SK-N-SH (cell line): Measurements from ENCODE around the gene CRB1. TPM values are rescaled to one million over a fixed set of nuclear protein-coding genes. Genes with fewer than 3 reads are reported as not detected.

Experiments
- CTCF ChIA-PET: fragments of 300-600, 350-600 bp; formaldehyde crosslinking; extraction: SDS; loops from one replicate; lab custom pipeline; 2021; lab: Yijun Ruan, JAX
- POLR2A ChIA-PET: fragments of 350-600 bp; sonication (Branson Sonifier 250); formaldehyde crosslinking; extraction: SDS; loops from one replicate; lab custom pipeline; 2020; ENCODE audit warnings: antibody characterized with exemption, inconsistent platforms; lab: Yijun Ruan, JAX
- DNase-seq: peaks from one replicate; pipeline ENCODE4 v3.0.0; 2012
- H2AFZ ChIP-seq: fragments of 200-600 bp; sonication (generic); 2 replicates; pipeline ENCODE4 v1.8.1; 2016; ENCODE audit warnings: antibody characterized with exemption, mild to moderate bottlenecking, low read depth
- H3F3A ChIP-seq: fragments of 200-600 bp; sonication (generic); replicated peaks from 2 replicates; pipeline ENCODE3; 2016; ENCODE audit warnings: antibody characterized with exemption, mild to moderate bottlenecking; ENCODE audit not compliant: insufficient read depth
- H3K27ac ChIP-seq, 2 experiments: fragments of 200-500 bp in 1 of 2; fragments of 200-600 bp in 1 of 2; sonication (Bioruptor generic) in 1 of 2; sonication (generic), shearing (Covaris generic) in 1 of 2; 2 replicates each; pipeline versions ENCODE4 v1.5.1 to v1.6.1; 2014 to 2016; ENCODE audit warnings: low read depth in 2 of 2, inconsistent platforms in 1 of 2, low read length in 1 of 2, mild to moderate bottlenecking in 1 of 2, mixed read lengths in 1 of 2
- H3K27me3 ChIP-seq: fragments of 200-600 bp; sonication (generic), shearing (Covaris generic); 2 replicates; pipeline ENCODE4 v1.6.1; 2016; ENCODE audit warnings: mixed run types; ENCODE audit not compliant: insufficient read depth
- H3K36me3 ChIP-seq, 2 experiments: fragments of 200-500 bp in 1 of 2; fragments of 200-600 bp in 1 of 2; sonication (Bioruptor generic) in 1 of 2; sonication (generic) in 1 of 2; replicated peaks in 1 of 2; 2 replicates each; pipeline versions ENCODE3 to v1.5.1; 2014 to 2016; ENCODE audit warnings: low read length in 1 of 2, mild to moderate bottlenecking in 1 of 2; ENCODE audit not compliant: insufficient read depth in 2 of 2, control insufficient read depth in 1 of 2
- H3K4me1 ChIP-seq, 2 experiments: fragments of 200-500 bp in 1 of 2; fragments of 200-600 bp in 1 of 2; sonication (Bioruptor generic) in 1 of 2; sonication (generic), shearing (Covaris generic) in 1 of 2; 2 replicates each; pipeline versions ENCODE4 v1.5.1 to v1.6.1; 2014 to 2016; ENCODE audit warnings: low read depth in 1 of 2, low read length in 1 of 2, mixed run types in 1 of 2; ENCODE audit not compliant: insufficient read depth in 2 of 2, control insufficient read depth in 1 of 2
- H3K4me2 ChIP-seq: fragments of 200-600 bp; sonication (generic), shearing (Covaris generic); 2 replicates; pipeline ENCODE4 v1.6.1; 2017; ENCODE audit warnings: mixed run types
- H3K4me3 ChIP-seq, 2 experiments: fragments of 200-500 bp in 1 of 2; fragments of 200-600 bp in 1 of 2; sonication (Bioruptor generic) in 1 of 2; sonication (generic), shearing (Covaris generic) in 1 of 2; 2 replicates each; pipeline versions ENCODE4 v1.5.1 to v1.8.1; 2014 to 2016; ENCODE audit warnings: low read depth in 2 of 2, inconsistent platforms in 1 of 2, low read length in 1 of 2, mild to moderate bottlenecking in 1 of 2, mixed read lengths in 1 of 2, moderate library complexity in 1 of 2
- H3K79me2 ChIP-seq: fragments of 200-600 bp; sonication (generic); 2 replicates; pipeline ENCODE4 v1.8.1; 2017; ENCODE audit warnings: mild to moderate bottlenecking; ENCODE audit not compliant: insufficient read depth
- H3K9ac ChIP-seq: fragments of 200-600 bp; sonication (generic); 2 replicates; pipeline ENCODE4 v1.6.1; 2017; ENCODE audit warnings: mixed run types
- H3K9me2 ChIP-seq: fragments of 200-600 bp; sonication (generic); 2 replicates; pipeline ENCODE4 v1.6.1; 2017; ENCODE audit warnings: mixed run types
- H3K9me3 ChIP-seq: fragments of 200-600 bp; sonication (generic); 2 replicates; pipeline ENCODE4 v1.6.1; 2017; ENCODE audit warnings: mixed run types, mild to moderate bottlenecking, moderate library complexity
- H4K20me1 ChIP-seq: fragments of 200-600 bp; sonication (generic); 2 replicates; pipeline ENCODE4 v1.6.1; 2017; ENCODE audit warnings: mild to moderate bottlenecking, mixed run types; ENCODE audit not compliant: insufficient read depth
- CTCF ChIP-seq: fragments of 200-600 bp; sonication (generic); IDR thresholded peaks from 2 replicates; pipeline ENCODE4 v1.6.1; 2017; ENCODE audit warnings: antibody characterized with exemption, mild to moderate bottlenecking, moderate library complexity
- EZH2phosphoT487 ChIP-seq: fragments of 200-600 bp; sonication (generic); IDR thresholded peaks from 2 replicates; pipeline ENCODE4 v1.6.1; 2017; ENCODE audit warnings: low read depth, mixed run types, mild to moderate bottlenecking, antibody characterized with exemption, moderate library complexity, borderline replicate concordance
- FOXJ3 ChIP-seq: sonication (generic); formaldehyde crosslinking; IDR thresholded peaks from 2 replicates; pipeline ENCODE4 v1.5.1; 2020; ENCODE audit warnings: mild to moderate bottlenecking, missing genetic modification reagents
- GABPA ChIP-seq: IDR thresholded peaks from 2 replicates; pipeline ENCODE4 v1.4.0; 2012; ENCODE audit warnings: low read depth, mild to moderate bottlenecking
- GATA2 ChIP-seq: sonication (generic); formaldehyde crosslinking; IDR thresholded peaks from 2 replicates; pipeline ENCODE4 v1.5.0; 2020; ENCODE audit warnings: mild to moderate bottlenecking, missing genetic modification reagents
- IRF3 ChIP-seq: fragments of 150-350 bp; IDR thresholded peaks from 2 replicates; pipeline ENCODE4 v1.6.1; 2016; ENCODE audit warnings: mild to moderate bottlenecking, low read depth, low read length
- MAX ChIP-seq: IDR thresholded peaks from 2 replicates; pipeline ENCODE4 v1.4.0; 2012; ENCODE audit warnings: low read depth
- NRF1 ChIP-seq: IDR thresholded peaks from 2 replicates; pipeline ENCODE4 v1.6.1; 2012; ENCODE audit warnings: low read depth, mild to moderate bottlenecking, low read length
- PBX3 ChIP-seq: IDR thresholded peaks from 2 replicates; pipeline ENCODE4; 2012
- RAD21 ChIP-seq: IDR thresholded peaks from 2 replicates; pipeline ENCODE4 v1.6.1; 2012; ENCODE audit warnings: mild to moderate bottlenecking, low read length
- RCOR1 ChIP-seq: fragments of 150-350 bp; IDR thresholded peaks from 2 replicates; pipeline ENCODE4 v1.6.1; 2017; ENCODE audit warnings: antibody characterized with exemption, low read length
- RFX5 ChIP-seq: IDR thresholded peaks from 2 replicates; pipeline ENCODE4 v1.6.1; 2012; ENCODE audit warnings: mild to moderate bottlenecking, improper control_type of control experiment, low read length
- TAF1 ChIP-seq: IDR thresholded peaks from 2 replicates; pipeline ENCODE4 v1.6.1; 2012; ENCODE audit warnings: low read depth, mild to moderate bottlenecking, low read length, moderate library complexity, borderline replicate concordance
- TCF12 ChIP-seq: IDR thresholded peaks from 2 replicates; pipeline ENCODE4 v1.4.0; 2012
- USF1 ChIP-seq: IDR thresholded peaks from 2 replicates; pipeline ENCODE4 v1.4.0; 2012; ENCODE audit warnings: low read depth, borderline replicate concordance
- USF2 ChIP-seq: fragments of 150-350 bp; IDR thresholded peaks from 2 replicates; pipeline ENCODE4 v1.6.1; 2017; ENCODE audit warnings: antibody characterized with exemption, low read length, low read depth, borderline replicate concordance
- WGBS: methylation state at CpG from one replicate; pipeline ENCODE4 v1.1.6; 2017; ENCODE audit warnings: low lambda C conversion rate; 5-methylcytosine and 5-hydroxymethylcytosine counted together
- polyA plus RNA-seq, 3 experiments: library from polyadenylated mRNA; depleted of rRNA; stranded (reverse); fragments of >200 nt; gene quantifications; 2 replicates each; pipeline ENCODE4 v1.2.3, GENCODE V29; 2012

CRB1 gene
- polyA plus RNA-seq, 1 of the 3 experiments (the other 2 are of a cell fraction): 0.13 TPM

- TF ChIP-seq GABPA (no peak), RAD21 (no peak), MAX (no peak), FOXJ3 (CRISPR knock-in tag) (no peak), USF2 (no peak), RFX5 (no peak), USF1 (no peak), TCF12 (no peak)
Observed at GRCh38 chr1:197319631-197320030, 51.6 kb downstream of the CRB1 start.

GRCh38 chr1:197320991-197321531 is 53.0 kb downstream of the CRB1 start:
- Histone ChIP-seq H3K4me2 (peak overlapping the region; percentile 27; the same call in 1 of the 2 replicates), H3K9me2 (no peaks in the 10 kb centered on the region), H3K9ac (peak overlapping the region; percentile 61; the same call in 1 of the 2 replicates), H3K79me2 (no peaks in the 10 kb centered on the region), H3K4me3 (no peak overlapping the region), H3K27me3 (no peaks in the 10 kb centered on the region), H3K27ac (peak overlapping the region in 1 of 2 experiments; percentile 95; a peak in 2 of 4 replicates), H3K36me3 (no peaks in the 10 kb centered on the region), H2AFZ (no peak overlapping the region; the same call in 1 of the 2 replicates), H4K20me1 (no peaks in the 10 kb centered on the region), H3K9me3 (no peaks in the 10 kb centered on the region), H3F3A (peaks cover 26% of the 10 kb centered on the region), H3K4me1 (peaks cover 0 to 4% of the 10 kb centered on the region in 2 experiments; a peak in 1 of 4 replicates)
- ChIA-PET CTCF (interaction anchor here (1.2 kb wide), 1 partner anchor 141 kb away, joined by 3 read pairs; no protein-coding TSS in a partner anchor), POLR2A (no interaction called here)
- no peak for DNase-seq
- WGBS: 87% methylated on average over 2 of the region's 2 CpGs
- TF ChIP-seq IRF3 (no peak), GATA2 (no peak), RCOR1 (no peak), GABPA (no peak), TAF1 (no peak), PBX3 (no peak), CTCF (no peak), NRF1 (no peak), EZH2phosphoT487 (no peak)

More at GRCh38 chr1:197319631-197320030, 51.6 kb downstream of the CRB1 start:
- no peaks in the 10 kb centered on the region for H3K9me2 ChIP-seq
- no peaks in the 10 kb centered on the region for H3K9me3 ChIP-seq
- WGBS: 67% methylated on average over 2 of the region's 2 CpGs
- H3K27ac ChIP-seq: peak overlapping the region in 1 of 2 experiments; percentile 95; a peak in 2 of 4 replicates
- no peaks in the 10 kb centered on the region for H4K20me1 ChIP-seq
- H3K27me3 ChIP-seq: no peaks in the 10 kb centered on the region
- no peak overlapping the region for H3K9ac ChIP-seq
- peaks cover 0 to 4% of the 10 kb centered on the region in 2 experiments; a peak in 2 of 4 replicates for H3K4me1 ChIP-seq
- peaks cover 26% of the 10 kb centered on the region for H3F3A ChIP-seq
- H3K4me3 ChIP-seq: no peak overlapping the region
- H3K36me3 ChIP-seq: no peaks in the 10 kb centered on the region
- POLR2A ChIA-PET: no interaction called here
- CTCF ChIA-PET: interaction anchor here (0.8 kb wide), 1 partner anchor 13 kb away, joined by 3 read pairs; no protein-coding TSS in a partner anchor
- no peak overlapping the region for H2AFZ ChIP-seq
- no peak overlapping the region for H3K4me2 ChIP-seq
- DNase-seq: no peak
- H3K79me2 ChIP-seq: no peaks in the 10 kb centered on the region
